H1 (cell line): ENCODE data around the gene CCDC93. TPM values are rescaled to one million over a fixed set of nuclear protein-coding genes. Genes with fewer than 3 reads are reported as not detected.

ENCODE experiments used
- CHD7 ChIP-seq: fragments of 300-600 bp; sonication (generic); IDR thresholded peaks from 2 replicates; pipeline ENCODE4 v1.7.1; 2012; ENCODE audit warnings: low read length, moderate library complexity, mild to moderate bottlenecking, inconsistent platforms; ENCODE audit not compliant: insufficient replicate concordance
- FOSL1 ChIP-seq: IDR thresholded peaks from 2 replicates; pipeline ENCODE4 v1.6.1; 2011; ENCODE audit warnings: mild to moderate bottlenecking, low read depth, low read length, moderate library complexity; ENCODE audit not compliant: insufficient read depth
- JUND ChIP-seq: IDR thresholded peaks from 2 replicates; pipeline ENCODE4 v1.6.1; 2011; ENCODE audit warnings: mild to moderate bottlenecking, improper control_type of control experiment, low read length
- RBBP5 ChIP-seq: IDR thresholded peaks from 2 replicates; pipeline ENCODE4 v1.7.1; 2012; ENCODE audit warnings: low read depth, mild to moderate bottlenecking, inconsistent platforms, low read length, moderate library complexity, borderline replicate concordance
- SIRT6 ChIP-seq: IDR thresholded peaks from one replicate; pipeline ENCODE4 v1.7.1; 2012; ENCODE audit warnings: low read length, inconsistent platforms
- polyA plus RNA-seq, 7 experiments: library from polyadenylated mRNA; depleted of rRNA in 3 of 7; stranded (reverse) in 5 of 7; unstranded in 2 of 7; fragments of >200 nt in 5 of 7; fragments of 200-250 nt in 2 of 7; gene quantifications; 1 replicate in 5 of 7; 2 replicates in 1 of 7; 4 replicates in 1 of 7; pipeline versions ENCODE4 v1.2.1 to v1.2.3, GENCODE V29; 2011 to 2013; ENCODE audit warnings: missing spikeins in 2 of 7, mixed read lengths in 2 of 7
- total RNA-seq: library from RNA; stranded (reverse); fragmentation: NEBNext Ultra II Directional; extraction: Animal tissue kit (Norgen Biotek cat#: 25700); gene quantifications from 2 replicates; pipeline ENCODE4 v1.2.1, GENCODE V29; 2021

CCDC93 gene
- total and polyA plus RNA-seq, 2 of the 8 experiments (the other 6 are each of a cell fraction or from before 2014, with no cell fraction given) = 5.5 to 18.0 TPM

- no peak for TF ChIP-seq CHD7
- TF ChIP-seq SIRT6 = no peak
- TF ChIP-seq FOSL1 = no peak
- no peak for TF ChIP-seq JUND
- no peak for TF ChIP-seq RBBP5
Observed at GRCh38 chr2:118051826-118052358, 38.0 kb upstream of the CCDC93 start (continued).
